GM21423 (cell line): ENCODE data around the gene ATXN7L1.

Experiments used
- ATAC-seq: cut with Tn5 transposase; IDR thresholded peaks from one replicate; pipeline ENCODE4 v1.9.1; 2021; ENCODE audit warnings: mild to moderate bottlenecking, moderate library complexity; ENCODE audit not compliant: unreplicated experiment

ATXN7L1 gene

GRCh38 chr7:105594034-105594433, 282.4 kb downstream of the ATXN7L1 start:
- ATAC-seq: no peak

GRCh38 chr7:105591522-105591921, 284.9 kb downstream of the ATXN7L1 start:
- ATAC-seq: no peak

- no peak for ATAC-seq
These were observed 285.6 kb downstream of the ATXN7L1 start for GRCh38 chr7:105590793-105591192.

GRCh38 chr7:105589356-105590077, 286.9 kb downstream of the ATXN7L1 start:
- ATAC-seq: peak; percentile 89

GRCh38 chr7:105587909-105588635, 288.3 kb downstream of the ATXN7L1 start:
- ATAC-seq: no peak

GRCh38 chr7:105585850-105586500, 290.4 kb downstream of the ATXN7L1 start:
- no peak for ATAC-seq

GRCh38 chr7:105584165-105584564, 292.2 kb downstream of the ATXN7L1 start:
- no peak for ATAC-seq

- ATAC-seq: no peak
These were observed 293.3 kb downstream of the ATXN7L1 start for GRCh38 chr7:105583061-105583460.

- ATAC-seq: peak; percentile 90
These were observed 295.2 kb downstream of the ATXN7L1 start, which contains the start of gene EFCAB10 for GRCh38 chr7:105581066-105581811. Gene EFCAB10 (minus strand): TSS chr7:105581493. CDS start chr7:105581463, 30 bp downstream.

GRCh38 chr7:105580022-105580740, 296.2 kb downstream of the ATXN7L1 start:
- no peak for ATAC-seq

- ATAC-seq: no peak
These were observed 297.9 kb downstream of the ATXN7L1 start for GRCh38 chr7:105578496-105578895.

GRCh38 chr7:105577251-105577650, 299.1 kb downstream of the ATXN7L1 start:
- ATAC-seq: no peak

GRCh38 chr7:105571891-105572290, 304.5 kb downstream of the ATXN7L1 start:
- no peak for ATAC-seq

GRCh38 chr7:105567821-105568220, 308.6 kb downstream of the ATXN7L1 start:
- ATAC-seq: no peak

GRCh38 chr7:105567024-105567423, 309.4 kb downstream of the ATXN7L1 start:
- no peak for ATAC-seq

GRCh38 chr7:105565190-105565589, 311.2 kb downstream of the ATXN7L1 start:
- no peak for ATAC-seq

GRCh38 chr7:105559926-105560325, 316.5 kb downstream of the ATXN7L1 start:
- ATAC-seq: no peak
